ENCODE data around the gene THUMPD2.

The THUMPD2 gene

DNA sequence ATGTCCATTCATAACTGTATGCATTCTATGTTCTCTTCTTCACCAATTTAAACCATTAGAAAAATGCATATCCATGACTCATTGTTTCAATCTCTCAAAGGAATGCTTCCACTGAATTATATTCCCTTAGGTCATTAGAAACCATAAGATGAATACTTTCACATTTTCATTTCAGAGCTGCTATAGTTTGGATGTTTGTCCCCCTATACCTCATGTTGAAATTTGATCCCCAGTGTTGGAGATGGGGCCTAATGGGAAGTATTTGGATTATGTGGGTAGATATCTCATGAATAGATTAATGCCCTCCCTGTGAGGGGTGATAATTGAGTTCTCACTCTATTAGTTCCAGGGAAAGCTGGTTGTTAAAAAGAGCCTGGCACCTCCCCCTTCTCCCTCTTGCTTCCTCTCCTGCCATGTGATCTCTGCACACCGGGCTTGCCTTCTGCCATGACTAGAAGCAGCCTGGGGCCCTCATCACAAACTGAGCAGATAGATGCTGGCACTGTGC lies 35.7 kb downstream of the THUMPD2 start:
- no peak for DNase-seq

DNA sequence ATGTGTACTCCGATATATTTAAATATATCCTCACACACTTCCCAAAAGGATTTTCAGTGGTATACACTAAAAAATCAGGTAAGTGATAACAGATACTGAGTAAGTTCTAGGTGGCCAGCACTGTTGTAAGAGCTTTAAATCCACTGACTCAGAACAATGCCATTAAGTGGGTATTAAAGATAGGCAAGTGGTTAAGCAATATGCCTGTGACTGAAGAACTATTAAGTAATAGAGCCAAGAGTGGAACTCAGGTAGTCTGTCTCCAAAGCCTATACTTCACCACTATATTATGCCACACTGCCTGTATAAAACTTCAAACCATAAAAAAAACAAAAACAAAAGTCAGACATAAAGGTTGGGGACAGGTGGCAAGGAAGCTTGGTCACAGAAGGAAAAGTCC lies 37.2 kb downstream of the THUMPD2 start:
- no peak for DNase-seq

DNA sequence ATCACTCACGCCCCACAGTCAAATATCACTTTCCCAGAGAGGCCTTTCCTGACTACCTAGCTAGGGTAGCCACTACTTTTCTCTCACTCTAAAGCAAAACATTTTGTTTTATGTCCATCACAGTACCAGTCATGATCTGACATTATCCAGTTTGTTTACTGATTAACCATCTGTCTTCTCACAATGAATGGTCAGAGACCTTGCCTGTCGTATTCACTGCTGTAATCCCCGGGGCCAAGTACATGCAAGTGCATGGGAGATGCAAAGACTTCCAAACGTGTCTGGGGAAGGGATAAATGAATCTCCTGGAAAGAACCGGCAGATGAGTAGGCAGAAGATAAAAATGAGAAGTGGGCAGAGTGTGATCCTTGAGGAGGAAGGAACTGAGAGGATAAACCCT lies 39.7 kb downstream of the THUMPD2 start:
- DNase-seq: no peak

DNA sequence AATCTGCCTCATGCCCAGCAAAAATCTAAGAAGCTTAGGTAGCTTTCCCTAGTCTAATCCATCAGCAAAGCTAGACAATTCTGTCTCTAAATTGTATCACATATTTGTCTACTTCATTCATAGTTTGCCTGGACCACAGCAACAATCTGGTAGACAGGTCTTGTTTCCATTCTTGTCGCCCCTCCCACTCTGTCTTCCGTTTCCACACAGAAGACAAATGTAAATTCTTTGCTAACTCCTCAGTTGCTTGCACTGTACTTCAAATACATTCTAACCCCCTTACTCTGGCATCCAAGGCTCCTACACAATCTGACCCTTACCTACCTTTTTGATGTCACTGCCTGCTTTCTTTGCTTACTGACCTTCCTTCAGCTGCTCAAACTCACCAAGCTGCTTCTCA lies 40.1 kb downstream of the THUMPD2 start:
- no peak for DNase-seq

DNA sequence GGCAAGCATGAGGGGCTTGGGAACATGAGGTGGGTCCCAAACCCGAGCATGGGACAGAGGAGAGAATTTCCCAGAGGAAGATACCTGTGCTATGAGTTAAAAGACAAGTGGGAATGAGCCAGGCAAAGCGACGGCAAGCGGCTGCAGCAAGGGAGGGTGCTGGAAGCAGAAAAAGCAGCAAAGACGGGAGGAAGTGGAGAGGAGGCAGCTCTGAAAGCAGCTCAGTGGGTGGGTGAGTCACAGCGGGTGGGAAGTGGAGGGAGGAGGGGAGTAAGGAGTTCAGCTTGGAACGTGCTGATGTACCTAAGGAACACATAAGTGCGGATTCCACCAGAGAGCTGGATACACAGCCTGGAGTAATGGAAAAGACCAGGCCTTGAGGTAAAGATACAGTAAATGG lies 41.4 kb downstream of the THUMPD2 start:
- peak; percentile 73 for DNase-seq

DNA sequence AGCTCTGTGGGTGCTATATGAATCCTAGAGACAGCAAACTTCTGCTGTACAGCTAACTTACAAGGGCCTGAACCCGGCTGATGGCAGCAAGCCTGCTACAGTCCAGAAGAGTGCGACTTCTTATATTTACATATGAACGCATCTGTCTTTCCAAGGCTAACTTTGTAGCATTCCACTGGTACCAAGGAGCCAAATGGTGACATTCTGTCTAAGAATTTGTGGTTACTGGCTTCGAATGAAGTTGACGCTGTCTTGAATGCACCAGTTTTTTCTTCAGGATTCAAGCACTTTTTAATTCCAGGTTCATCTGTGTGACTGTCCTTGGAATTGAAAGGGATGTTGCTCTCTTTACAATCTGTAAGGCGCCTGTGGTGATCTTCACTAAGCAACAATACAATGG lies 42.4 kb downstream of the THUMPD2 start:
- peak; percentile 23 for DNase-seq

DNA sequence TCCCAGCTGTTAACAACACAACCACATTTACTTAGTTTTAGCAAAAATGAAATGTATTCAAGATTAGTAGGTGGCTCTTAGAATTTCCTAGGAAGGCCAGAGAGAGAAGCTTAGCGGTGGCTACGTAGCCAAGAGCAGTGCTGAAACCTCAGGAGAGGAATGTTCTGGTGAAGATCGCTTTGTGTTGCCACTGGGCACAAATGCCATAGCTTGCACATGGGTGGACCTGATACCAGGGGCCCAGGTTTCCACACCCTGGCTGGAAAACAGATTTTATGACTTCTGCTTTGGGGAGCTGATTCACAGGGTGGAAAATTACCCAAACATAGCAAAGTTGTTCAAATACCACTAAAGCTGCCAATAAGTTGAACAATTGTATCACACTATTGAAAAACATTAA lies 43.4 kb downstream of the THUMPD2 start:
- no peak for DNase-seq

DNA sequence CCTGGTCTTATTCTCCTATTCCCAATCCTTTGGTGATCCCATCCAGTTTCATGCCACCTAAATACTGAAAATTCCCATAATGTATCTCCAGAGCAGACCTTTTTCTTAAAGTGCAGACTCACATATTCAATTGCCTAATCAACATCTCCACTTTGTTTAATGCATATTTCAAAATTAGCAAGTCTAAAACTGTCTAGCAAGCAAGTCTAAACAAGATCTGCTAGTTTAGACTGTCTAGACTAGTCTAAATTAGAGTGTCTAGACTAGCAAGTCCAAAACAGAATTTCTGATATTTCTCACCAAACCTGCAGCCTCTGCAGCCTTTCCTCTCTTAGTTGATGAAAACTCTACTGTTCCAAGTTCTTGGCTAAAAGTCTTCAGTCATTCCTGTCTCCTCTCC lies 44.6 kb downstream of the THUMPD2 start:
- DNase-seq: no peak

DNA sequence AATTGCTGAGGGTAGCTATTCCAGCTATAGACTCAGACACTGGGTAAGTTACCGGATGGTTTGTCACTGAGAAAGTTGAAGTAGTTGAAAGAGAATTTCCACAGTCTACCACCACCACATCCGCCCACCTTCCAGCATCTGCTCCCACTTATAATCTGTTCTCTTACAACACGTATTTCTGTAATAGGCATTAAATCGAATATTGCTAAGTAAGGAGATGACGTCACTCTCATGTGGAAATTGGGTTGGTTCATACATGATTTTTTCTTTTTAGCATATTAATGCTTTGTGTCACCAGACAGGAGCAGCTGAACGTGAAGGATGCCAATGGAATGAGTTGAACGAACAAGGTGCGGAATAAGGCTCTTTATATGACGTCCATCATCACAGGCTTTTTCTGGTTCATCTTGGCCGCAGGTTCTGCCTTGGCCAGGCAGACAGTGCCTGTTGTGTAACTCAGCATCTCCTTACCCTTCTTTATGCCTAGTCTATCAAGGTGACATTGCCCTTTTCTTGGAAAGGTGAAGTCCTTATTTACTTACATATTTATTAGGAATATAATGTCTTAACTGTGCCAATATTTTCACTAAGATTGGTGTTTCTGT lies 45.9 kb downstream of the THUMPD2 start:
- DNase-seq: no peak

DNA sequence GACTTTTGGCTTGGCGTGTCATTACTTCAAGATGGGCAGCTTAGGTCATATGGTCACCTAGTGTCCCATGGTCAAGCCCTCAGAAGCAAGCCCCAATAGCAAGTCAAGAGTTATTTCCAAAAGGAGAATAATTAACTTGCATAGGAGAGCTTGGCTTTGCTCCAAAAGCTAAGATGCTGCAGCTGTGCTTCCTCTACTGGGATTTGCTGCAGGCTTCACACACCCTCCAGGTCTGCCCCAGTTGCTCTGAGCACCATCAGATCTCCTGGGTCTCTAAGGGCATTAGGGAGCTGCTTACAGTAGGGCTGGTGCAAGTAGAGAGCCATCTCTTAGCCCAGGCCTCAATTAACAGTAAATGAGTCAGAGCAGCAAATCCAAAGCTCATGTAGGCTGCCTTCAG lies 46.6 kb downstream of the THUMPD2 start:
- no peak for DNase-seq

DNA sequence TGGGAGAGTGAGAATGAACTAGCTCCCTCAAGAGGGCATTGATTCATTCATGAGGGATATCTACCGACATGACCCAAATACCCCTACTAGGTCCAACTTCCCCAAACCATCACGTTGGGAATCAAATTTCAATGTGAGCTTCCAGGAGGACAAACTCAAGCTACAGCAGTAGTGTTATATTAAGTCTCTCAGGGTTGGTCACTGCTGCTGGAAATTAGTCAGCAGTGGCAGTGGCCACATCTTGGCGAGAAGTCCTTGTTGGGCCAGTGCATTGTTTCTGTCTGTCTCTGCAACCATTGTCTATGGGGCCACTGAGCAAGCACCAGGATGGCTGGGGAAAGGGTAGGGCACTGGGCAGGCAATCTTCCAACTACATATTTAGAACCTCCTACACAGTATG lies 47.5 kb downstream of the THUMPD2 start:
- DNase-seq: no peak

DNA sequence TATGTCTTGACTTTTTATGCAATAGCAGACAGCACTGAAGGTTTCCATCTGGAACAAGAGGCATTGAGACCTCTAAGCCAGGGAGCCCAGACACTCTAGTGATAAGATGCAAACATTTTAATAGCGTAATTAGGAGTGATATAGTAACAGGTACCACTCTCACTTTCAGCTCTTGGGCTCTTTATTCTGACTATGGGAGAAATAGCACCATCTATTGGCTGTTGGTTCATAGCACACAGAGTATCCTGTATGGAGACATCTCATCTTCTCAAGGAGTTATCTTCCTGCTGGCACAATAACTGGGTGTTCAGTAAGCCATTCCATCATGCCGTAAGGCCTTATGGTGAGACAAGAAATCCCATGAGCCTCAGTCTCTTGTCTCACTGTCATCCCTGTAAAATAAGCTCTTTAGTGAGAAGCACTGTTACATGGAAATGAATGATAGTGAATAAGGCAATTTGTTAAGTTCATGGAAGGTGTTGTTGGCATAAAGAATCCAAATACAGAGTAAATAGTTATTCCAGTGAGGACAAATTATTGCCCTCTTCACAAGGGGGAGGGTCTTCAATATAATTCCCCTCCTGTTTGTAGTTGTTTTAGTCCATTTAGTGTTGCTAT lies 48.3 kb downstream of the THUMPD2 start:
- peak; percentile 53 for DNase-seq

DNA sequence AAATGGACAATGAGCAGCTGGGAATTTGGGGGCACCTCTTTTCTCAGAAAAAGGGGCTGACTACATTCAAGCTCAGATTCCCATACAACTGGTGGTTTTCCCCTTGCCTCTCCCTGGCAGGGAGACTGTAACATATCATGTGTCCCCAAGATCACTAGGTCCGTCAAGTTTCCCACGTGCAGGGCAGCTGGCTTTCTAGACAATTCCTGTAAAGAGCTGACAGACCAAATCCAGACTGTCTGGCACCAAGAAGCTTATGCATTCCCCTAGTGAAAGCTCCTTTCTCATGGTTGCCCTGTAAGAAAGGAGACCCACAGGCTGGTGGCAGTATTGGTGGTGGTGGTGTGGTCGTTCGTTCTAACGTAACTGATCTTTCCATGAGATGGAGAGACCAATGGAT lies 48.8 kb downstream of the THUMPD2 start:
- no peak for DNase-seq

DNA sequence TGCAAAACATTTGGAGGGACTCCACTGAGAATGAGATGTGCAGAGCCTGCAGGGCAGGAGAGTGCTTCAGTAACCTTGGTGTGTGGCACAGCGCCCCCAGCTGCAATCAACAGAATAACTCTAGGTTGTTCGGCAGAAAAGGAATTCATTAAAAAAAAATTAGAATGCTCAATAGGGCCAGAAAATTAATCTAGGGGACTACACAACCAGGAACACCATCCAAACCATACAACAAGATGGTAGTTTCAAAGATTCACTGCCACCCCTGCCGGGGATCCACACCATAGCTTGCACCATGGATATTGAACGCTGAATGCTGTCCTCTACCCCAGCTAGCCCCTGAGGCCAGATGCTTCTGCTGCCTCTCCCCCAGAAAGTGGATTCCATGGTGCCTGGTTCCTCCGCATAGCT lies 50.1 kb downstream of the THUMPD2 start:
- no peak for DNase-seq

DNA sequence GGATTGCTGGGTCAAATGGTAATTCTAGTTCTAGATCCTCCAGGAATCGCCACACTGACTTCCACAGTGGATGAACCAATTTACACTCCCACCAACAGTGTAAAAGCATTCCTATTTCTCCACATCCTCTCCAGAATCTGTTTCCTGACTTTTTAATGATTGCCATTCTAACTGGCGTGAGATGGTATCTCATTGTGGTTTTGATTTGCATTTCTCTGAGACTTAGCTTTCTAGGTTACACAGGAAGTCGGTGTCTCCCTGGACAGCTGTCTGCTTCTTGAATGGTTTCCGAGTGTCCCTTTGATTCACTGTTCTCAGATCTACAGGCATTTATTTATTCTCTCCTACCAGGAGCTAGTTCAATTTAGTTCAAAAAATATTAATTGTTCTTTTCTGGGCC lies 51.0 kb downstream of the THUMPD2 start:
- peak; percentile 20 for DNase-seq

DNA sequence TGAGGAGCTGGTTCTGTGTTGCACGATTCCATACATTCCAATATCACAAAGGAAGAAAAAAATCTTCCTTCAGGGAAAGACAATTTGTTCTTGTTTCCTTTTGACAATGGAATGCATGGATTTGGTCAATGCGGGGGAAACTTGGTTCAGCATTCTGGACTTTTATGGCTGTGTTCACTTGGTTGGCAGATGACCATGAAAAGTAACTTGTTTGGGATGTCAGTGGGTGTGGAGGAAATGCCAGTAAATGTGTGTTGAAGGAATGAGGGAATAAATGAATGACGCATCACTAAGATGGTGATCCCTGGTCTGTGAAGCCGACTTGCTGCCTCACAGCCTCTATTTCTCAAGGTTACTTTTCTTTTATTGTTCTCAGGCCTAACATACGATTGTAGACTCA lies 53.7 kb downstream of the THUMPD2 start:
- DNase-seq: peak; percentile 76

DNA sequence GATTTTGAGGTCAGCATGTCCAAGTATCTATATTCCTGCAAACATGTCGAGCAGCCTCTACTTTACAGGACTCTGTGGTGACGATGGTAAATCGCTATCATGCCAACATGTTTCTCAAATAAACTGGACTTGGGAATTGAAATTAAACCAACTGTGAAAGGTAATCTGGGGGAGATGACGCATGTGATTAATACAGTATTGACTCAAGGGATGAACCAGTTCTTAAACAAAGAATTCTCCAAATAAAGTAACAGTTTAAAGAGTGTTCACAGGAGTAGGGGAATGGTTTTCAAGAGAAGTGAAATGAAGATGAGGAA lies 54.3 kb downstream of the THUMPD2 start:
- peak; percentile 77 for DNase-seq

DNA sequence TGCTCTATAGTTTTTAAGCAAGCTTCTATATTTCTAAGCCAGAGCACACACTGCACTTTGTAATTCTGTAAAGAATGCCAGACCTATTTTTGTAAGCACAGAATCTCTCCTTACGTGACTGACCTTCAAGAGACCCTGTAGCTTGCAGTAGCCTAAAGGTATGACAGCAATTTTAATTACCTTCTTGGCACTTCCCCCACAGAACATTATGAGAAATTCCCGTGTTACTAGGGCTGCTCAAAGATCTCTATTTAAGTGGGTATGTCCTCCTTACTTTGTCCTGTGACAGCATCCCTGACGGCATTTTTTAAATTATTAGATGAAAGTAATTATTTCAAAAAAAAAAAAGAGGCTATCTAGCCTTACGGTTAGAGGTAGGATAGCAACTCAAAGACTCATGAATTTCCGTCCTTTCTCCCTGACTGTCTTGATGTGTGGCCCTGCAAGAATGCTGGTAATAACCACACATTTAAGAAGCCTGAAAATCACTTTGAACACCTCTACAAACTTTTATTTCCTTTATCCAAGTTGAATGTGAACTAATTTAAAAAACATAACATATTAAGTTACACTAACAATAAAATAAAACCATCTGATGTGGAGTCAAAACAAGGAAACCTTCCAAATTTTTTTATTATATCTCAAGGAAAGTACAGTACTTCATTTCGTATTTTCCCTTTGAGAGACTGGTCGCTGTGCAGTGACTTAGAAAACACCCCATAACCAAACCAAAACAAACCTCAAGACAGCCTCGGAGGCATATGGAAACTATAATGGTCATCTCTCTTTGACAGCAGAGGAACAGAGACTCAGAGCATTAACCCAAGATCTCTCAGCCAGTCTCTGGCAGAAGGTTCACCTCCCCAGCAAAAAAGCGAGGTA lies 54.9 kb downstream of the THUMPD2 start:
- DNase-seq: peak; percentile 87

DNA sequence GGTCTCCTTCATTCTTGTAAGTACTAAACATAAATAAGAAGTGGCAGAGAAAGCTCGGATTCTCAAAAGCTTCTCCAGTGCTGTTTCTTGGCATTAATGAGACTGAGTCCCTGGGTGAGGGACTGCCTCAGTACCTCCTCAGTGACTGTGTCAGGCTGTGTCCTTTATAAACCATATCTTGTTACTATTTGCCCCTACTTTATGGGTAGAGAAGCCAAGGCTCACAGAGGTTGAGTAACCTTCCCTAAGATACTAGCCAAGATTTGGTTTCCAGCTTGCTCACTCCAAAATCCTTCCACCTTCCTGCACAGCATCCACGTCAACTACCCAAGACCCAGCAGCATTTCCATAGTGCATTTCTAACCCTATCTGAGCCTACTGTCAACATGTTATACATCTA lies 55.6 kb downstream of the THUMPD2 start:
- DNase-seq: no peak

DNA sequence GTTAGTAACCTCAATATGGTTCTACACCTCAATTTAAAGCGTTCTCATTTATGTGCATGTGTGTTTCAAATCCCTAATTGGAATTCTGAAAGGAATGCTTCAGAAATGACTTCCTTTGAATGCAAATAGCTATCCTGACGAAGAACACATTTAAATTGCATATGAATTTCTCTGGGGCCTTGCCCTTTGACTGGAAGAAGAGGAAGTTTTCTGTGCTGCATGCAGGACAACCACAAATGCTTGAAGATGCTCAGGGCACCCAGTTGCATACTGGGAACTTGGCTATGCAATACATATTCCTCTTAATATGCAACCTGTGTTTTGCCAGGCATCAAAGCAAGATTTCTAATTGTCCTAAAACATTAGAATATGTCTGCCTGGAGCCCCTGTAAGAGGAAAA lies 58.1 kb downstream of the THUMPD2 start:
- no peak for DNase-seq

DNA sequence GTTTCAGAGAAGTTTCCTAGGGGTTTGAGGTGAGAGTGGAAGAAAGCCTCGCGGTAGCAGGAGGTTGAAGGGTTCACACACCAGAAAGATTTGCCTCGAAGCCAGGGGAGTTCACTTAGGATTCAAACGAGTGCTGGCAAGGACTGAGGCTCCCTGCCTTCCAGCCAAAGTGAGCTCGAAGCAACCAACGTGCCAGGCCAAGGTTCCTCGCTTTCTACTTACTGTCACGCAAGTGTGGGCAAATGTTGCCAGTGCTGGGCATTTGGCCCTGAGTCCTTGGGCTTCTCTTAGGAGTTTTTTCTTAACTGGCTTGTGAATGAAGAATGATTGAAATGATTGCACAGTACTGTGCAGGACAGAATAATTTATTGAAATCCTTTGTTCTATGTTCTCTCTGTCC lies 59.7 kb downstream of the THUMPD2 start:
- no peak for DNase-seq

DNA sequence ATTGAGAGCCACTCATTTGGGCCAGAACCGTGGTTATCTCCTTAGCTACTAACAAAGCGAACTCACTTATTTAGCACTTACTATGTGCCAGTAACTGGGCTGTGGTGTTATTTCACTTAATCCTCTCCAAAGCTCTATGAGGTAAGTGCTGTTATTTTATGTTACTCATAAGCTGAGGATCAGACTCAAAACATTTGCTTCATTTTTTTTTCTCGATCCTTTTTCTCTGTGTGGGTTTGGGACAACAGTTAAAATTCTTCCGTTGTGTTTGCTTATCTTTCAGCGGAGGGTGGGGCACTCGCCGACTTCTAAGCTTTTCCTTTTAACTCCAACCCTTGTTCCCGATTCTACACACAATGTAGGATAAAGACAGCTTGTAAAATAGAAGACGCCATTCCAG lies 60.6 kb downstream of the THUMPD2 start:
- peak; percentile 7 for DNase-seq

DNA sequence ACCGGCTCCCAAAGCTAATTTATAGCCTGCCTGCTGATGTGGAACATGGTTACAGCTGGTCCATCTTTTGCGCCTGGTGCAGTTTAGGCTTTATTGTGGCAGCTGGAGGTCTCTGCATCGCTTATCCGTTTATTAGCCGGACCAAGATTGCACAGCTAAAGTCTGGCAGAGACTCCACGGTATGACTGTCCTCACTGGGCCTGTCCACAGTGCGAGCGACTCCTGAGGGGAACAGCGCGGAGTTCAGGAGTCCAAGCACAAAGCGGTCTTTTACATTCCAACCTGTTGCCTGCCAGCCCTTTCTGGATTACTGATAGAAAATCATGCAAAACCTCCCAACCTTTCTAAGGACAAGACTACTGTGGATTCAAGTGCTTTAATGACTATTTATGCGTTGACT lies 62.0 kb downstream of the THUMPD2 start:
- no peak for DNase-seq

DNA sequence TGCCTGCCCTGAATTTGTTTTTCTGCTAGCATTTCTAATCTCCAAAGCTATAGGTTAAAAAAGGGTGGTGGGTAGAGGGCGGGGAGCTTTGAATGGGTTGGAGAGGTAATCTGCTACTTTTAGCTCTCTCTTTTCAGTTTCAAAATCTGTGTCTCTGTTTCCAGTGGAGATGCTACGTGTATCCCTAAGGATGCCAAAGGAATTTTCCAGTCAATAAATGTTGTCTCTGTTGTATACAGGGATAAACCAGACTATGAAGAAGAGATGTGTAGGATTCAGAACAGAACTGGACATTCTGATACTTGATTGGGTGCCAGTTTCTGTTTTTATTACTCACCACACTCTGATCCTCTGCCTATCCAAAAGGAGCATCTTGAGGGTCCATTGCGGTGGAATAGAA lies 63.2 kb downstream of the THUMPD2 start:
- DNase-seq: no peak

Measured in kidney glomerular epithelial cell (primary cell).